Stimulated activated CD4-positive, alpha-beta T cell treated with anti-CD3 and anti-CD28 coated beads, Interleukin-15, amount 100 ng/mL, for 1 hour (primary cell): ENCODE data around the gene ZNF407.
"Not testable (repeated sequence)": the region's sequence is repeated elsewhere in the genome, so short reads cannot be mapped to it uniquely, and the experiment has no call there.

Source experiments
- DNase-seq, 2 donors: peaks; one replicate each; pipeline ENCODE4 v3.0.0-alpha.2; 2020; ENCODE audit warnings: low read depth in 1 of 2, low spot score in 1 of 2

The ZNF407 gene

GRCh38 chr18:75087119-75088020, 489.7 kb downstream of the ZNF407 start:
- DNase-seq: no peak

- no peak for DNase-seq
These were observed 490.4 kb downstream of the ZNF407 start for GRCh38 chr18:75088021-75088506.

GRCh38 chr18:75088622-75089211, 491.0 kb downstream of the ZNF407 start:
- no peak for DNase-seq

GRCh38 chr18:75089748-75090327, 492.2 kb downstream of the ZNF407 start:
- DNase-seq: no peak

- no peak for DNase-seq
These were observed 492.7 kb downstream of the ZNF407 start for GRCh38 chr18:75090336-75090735.

GRCh38 chr18:75097491-75098225, 500.0 kb downstream of the ZNF407 start:
- no peak for DNase-seq

GRCh38 chr18:75100832-75101630, 503.4 kb downstream of the ZNF407 start:
- DNase-seq: no peak

GRCh38 chr18:75101916-75102315, 504.2 kb downstream of the ZNF407 start:
- no peak for DNase-seq

GRCh38 chr18:75104029-75104428, 506.4 kb downstream of the ZNF407 start:
- not testable (repeated sequence) for DNase-seq

- no peak for DNase-seq
These were observed 506.8 kb downstream of the ZNF407 start for GRCh38 chr18:75104483-75104882.

- DNase-seq: no peak
These were observed 508.0 kb downstream of the ZNF407 start for GRCh38 chr18:75105551-75106254.

GRCh38 chr18:75106746-75107145, 509.1 kb downstream of the ZNF407 start:
- no peak for DNase-seq

GRCh38 chr18:75107196-75107930, 509.7 kb downstream of the ZNF407 start:
- no peak for DNase-seq

GRCh38 chr18:75107931-75108276, 510.2 kb downstream of the ZNF407 start:
- DNase-seq: no peak

- no peak for DNase-seq
These were observed 511.1 kb downstream of the ZNF407 start for GRCh38 chr18:75108579-75109318.

GRCh38 chr18:75109319-75109691, 511.6 kb downstream of the ZNF407 start:
- no peak for DNase-seq

GRCh38 chr18:75109819-75110218, 512.1 kb downstream of the ZNF407 start:
- no peak for DNase-seq

GRCh38 chr18:75110311-75110710, 512.6 kb downstream of the ZNF407 start:
- DNase-seq: no peak
